Measurements from ENCODE around the gene TNFSF12.

The TNFSF12 gene, protein sequence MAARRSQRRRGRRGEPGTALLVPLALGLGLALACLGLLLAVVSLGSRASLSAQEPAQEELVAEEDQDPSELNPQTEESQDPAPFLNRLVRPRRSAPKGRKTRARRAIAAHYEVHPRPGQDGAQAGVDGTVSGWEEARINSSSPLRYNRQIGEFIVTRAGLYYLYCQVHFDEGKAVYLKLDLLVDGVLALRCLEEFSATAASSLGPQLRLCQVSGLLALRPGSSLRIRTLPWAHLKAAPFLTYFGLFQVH

DNA sequence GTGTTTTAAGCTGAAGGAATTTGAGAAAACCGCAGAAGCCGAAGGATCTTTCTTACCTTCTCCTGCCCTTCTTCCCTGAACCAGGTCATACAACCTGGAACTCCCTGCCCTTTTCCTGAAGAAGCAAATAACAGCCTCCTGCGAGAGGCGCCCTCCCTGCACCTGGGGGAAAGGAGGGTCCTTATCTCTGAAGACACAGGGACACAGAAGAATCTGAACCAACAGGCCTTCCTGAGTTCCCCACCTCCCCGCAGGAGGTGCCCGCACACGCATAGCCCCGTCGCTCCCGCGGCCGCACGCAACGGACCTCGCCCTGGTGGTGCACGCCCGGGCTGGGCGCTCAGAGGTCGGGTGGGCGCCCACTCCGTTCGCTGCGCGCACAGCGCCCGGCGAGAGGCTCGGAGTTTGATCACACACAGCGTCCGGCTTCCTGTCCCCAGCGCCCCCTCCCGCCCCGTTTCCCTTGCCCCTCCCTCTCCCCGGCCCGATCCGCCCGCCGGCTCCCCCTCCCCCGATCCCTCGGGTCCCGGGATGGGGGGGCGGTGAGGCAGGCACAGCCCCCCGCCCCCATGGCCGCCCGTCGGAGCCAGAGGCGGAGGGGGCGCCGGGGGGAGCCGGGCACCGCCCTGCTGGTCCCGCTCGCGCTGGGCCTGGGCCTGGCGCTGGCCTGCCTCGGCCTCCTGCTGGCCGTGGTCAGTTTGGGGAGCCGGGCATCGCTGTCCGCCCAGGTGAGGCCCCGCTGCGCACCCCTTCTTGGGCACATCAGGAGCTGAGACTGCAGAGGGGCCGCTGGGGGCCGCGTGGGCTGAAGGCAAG is at the start of gene TNFSF12:
Gene TNFSF12, plus strand, starts transcription at position 474 of the 816 bp plus-strand sequence. Its CDS starts 96 bp downstream, at position 570.
- no peak for DNase-seq

DNA sequence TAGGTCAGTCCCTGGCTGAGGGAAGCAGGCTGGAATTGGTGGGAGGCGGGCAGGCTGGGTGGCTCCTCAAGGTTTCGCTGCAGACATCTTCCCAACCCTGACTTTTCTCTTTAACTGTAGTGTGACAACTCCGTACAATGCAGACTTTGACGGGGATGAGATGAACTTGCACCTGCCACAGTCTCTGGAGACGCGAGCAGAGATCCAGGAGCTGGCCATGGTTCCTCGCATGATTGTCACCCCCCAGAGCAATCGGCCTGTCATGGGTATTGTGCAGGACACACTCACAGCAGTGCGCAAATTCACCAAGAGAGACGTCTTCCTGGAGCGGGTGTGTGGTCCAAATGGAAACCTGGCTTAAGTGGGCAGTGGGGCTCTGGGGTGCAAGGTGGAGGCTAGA is 49.7 kb upstream of the TNFSF12 start:
- DNase-seq = no peak

DNA sequence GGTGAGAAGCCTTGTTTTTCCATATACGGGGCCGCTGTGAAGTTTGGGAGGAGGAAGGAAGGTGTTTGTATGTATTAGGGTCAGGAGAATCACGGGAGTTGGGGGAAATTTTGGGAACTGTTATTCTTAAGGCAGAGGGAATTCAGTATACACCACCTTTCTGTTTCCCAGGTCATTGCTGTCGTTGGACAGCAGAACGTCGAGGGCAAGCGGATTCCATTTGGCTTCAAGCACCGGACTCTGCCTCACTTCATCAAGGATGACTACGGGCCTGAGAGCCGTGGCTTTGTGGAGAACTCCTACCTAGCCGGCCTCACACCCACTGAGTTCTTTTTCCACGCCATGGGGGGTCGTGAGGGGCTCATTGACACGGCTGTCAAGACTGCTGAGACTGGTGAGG is 47.1 kb upstream of the TNFSF12 start:
- DNase-seq = no peak

DNA sequence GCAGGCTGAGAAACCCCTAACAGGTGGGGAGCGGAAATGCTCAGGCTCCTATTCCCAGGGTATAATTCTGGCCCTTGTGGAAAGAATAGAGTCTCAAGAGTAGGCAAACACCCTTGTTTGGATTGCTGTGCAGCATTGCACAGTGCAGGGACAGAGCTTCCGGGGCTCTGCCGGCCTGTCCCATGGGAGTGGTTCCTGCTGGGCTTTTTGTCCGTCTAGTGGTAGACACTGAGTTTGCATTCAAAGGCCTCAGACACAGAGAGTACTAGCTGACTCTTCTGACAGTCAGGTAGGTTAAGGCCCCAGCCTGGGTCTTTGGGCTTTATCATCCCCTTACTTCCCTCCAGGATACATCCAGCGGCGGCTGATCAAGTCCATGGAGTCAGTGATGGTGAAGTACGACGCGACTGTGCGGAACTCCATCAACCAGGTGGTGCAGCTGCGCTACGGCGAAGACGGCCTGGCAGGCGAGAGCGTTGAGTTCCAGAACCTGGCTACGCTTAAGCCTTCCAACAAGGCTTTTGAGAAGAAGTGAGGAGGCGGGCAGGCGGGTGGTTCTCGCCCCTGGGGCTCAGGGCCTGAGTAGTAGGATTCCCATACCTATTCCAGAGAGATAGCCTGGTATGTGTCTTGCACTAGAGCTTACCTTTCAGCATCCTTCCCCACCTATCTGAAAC is 46.5 kb upstream of the TNFSF12 start:
- DNase-seq = no peak

DNA sequence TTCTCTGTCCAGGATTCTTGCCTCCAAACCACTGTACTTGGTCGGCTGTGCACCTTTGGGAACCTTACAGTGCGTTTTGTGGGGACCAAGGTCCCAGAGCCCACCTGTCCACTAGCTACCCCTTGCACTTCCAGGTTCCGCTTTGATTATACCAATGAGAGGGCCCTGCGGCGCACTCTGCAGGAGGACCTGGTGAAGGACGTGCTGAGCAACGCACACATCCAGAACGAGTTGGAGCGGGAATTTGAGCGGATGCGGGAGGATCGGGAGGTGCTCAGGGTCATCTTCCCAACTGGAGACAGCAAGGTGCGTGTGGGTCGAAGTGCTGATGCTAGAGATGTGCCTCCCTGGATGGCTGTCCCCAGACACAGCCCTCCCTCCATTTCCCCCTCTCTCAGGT is 45.9 kb upstream of the TNFSF12 start:
- DNase-seq = no peak

DNA sequence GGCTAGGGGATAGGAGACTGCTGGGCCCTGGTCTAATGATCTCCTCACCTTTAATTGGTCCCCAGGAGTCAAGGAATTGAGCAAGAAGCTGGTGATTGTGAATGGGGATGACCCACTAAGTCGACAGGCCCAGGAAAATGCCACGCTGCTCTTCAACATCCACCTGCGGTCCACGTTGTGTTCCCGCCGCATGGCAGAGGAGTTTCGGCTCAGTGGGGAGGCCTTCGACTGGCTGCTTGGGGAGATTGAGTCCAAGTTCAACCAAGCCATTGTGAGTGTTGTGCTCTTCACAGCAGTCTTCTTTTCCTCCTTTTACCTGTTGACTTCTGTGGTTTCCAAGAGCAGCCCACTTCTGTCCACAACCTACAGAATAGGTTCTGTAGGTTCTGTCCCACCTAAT is 45.3 kb upstream of the TNFSF12 start:
- DNase-seq = no peak

DNA sequence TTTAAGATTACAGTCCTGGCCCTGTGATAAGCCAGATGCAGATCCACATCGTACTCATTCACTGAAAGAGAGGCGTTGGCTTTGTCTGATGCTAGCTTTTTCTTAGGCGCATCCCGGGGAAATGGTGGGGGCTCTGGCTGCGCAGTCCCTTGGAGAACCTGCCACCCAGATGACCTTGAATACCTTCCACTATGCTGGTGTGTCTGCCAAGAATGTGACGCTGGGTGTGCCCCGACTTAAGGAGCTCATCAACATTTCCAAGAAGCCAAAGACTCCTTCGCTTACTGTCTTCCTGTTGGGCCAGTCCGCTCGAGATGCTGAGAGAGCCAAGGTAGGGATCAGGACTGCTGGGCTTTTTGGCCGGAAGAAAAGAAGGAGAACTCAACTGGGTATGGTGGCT is 40.7 kb upstream of the TNFSF12 start:
- DNase-seq = no peak

DNA sequence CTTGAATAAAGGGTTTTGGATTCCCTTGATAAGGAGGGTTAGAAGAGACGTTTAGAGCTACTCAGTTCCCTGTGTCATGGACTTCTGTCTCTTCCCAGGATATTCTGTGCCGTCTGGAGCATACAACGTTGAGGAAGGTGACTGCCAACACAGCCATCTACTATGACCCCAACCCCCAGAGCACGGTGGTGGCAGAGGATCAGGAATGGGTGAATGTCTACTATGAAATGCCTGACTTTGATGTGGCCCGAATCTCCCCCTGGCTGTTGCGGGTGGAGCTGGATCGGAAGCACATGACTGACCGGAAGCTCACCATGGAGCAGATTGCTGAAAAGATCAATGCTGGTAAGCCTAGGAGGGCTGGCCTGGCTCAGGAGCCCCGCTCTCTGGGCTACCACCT is 40.0 kb upstream of the TNFSF12 start:
- no peak for DNase-seq

DNA sequence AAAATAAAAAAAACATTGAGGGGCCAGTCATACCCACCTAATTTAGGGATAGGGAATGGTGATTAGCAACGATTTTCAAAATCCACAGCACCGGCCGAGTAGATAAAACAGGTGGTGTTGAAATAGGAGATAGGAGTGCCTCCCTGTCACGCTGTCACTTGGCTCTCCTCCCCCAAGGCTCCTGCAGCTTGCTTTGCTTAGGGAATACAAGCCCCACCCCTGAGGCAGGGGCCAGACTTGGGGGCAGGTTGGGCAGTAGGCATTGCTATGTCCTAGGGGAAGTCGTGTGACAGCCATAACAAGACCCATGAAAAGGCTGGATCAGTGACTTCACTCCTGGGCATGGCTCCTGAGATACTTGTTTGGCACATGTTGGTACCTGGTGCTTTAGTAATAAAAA is 38.9 kb upstream of the TNFSF12 start:
- DNase-seq = no peak

DNA sequence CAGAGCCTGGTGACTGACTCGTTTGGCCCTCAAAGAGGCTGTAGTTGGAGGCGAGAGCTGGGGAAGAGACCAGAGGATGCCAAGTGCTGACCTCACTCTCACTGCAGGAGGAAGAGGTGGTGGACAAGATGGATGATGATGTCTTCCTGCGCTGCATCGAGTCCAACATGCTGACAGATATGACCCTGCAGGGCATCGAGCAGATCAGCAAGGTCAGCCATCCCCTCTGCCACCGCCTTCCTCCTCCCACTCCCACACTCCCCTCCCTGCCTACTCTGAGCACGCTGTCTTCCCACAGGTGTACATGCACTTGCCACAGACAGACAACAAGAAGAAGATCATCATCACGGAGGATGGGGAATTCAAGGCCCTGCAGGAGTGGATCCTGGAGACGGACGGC is 37.8 kb upstream of the TNFSF12 start:
- no peak for DNase-seq

DNA sequence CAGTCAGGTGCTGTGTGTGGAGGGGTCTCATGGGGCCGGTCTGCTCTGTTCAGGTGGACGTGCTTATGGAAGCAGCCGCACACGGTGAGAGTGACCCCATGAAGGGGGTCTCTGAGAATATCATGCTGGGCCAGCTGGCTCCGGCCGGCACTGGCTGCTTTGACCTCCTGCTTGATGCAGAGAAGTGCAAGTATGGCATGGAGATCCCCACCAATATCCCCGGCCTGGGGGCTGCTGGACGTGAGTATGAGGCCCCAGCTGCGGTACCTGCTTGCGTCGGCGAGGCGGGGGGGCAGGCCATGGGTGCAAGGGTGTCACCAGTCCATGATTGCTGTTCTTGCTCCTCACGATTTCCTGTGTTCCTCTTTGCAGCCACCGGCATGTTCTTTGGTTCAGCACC is 36.8 kb upstream of the TNFSF12 start:
- DNase-seq = no peak

DNA sequence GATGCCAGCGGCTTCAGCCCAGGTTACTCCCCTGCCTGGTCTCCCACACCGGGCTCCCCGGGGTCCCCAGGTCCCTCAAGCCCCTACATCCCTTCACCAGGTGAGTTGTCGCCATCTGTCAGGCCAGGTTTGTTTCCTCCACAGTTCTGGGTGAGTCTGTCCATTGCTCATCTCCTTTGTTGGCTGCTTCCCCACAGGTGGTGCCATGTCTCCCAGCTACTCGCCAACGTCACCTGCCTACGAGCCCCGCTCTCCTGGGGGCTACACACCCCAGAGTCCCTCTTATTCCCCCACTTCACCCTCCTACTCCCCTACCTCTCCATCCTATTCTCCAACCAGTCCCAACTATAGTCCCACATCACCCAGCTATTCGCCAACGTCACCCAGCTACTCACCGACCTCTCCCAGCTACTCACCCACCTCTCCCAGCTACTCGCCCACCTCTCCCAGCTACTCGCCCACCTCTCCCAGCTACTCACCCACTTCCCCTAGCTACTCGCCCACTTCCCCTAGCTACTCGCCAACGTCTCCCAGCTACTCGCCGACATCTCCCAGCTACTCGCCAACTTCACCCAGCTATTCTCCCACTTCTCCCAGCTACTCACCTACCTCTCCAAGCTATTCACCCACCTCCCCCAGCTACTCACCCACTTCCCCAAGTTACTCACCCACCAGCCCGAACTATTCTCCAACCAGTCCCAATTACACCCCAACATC is 35.9 kb upstream of the TNFSF12 start:
- DNase-seq = no peak

DNA sequence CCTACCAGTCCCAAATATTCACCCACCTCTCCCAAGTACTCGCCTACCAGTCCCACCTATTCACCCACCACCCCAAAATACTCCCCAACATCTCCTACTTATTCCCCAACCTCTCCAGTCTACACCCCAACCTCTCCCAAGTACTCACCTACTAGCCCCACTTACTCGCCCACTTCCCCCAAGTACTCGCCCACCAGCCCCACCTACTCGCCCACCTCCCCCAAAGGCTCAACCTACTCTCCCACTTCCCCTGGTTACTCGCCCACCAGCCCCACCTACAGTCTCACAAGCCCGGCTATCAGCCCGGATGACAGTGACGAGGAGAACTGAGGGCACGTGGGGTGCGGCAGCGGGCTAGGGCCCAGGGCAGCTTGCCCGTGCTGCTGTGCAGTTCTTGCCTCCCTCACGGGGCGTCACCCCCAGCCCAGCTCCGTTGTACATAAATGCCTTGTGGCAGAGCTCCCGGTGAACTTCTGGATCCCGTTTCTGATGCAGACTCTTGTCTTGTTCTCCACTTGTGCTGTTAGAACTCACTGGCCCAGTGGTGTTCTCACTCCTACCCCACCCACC is 34.9 kb upstream of the TNFSF12 start:
- no peak for DNase-seq

DNA sequence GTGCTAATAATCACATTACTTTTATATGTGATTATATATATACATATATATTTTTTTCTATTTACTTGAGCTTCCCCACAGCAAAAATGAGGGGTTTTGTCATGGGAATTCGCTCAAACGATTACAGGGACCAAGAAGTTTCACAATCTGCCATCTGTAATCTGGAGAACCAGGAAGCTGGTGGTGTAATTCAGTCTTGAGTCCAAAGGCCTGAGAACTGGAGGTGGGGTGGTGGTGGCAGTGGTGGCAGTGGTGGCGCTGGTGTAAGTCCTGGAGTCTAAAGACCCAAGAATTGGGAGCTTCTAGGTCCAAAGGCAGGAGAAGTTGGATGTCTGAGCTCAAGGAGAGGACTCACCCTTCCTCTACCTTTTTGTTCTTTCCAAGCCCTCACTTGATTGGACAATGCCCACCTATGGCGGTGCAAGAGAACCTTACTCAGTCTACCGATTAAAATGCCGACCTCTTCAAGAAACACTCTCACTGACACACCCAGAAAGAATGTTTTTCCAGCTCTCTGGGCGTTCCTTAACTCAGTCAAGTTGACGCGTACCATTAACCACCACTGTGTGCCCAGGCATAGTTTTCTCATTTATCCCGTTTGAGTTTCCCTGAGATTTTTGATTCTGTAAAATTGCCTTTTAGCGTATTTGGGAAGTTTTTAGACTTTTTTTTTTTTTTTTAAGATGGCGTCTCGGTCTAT is 32.8 kb upstream of the TNFSF12 start:
- DNase-seq = no peak

DNA sequence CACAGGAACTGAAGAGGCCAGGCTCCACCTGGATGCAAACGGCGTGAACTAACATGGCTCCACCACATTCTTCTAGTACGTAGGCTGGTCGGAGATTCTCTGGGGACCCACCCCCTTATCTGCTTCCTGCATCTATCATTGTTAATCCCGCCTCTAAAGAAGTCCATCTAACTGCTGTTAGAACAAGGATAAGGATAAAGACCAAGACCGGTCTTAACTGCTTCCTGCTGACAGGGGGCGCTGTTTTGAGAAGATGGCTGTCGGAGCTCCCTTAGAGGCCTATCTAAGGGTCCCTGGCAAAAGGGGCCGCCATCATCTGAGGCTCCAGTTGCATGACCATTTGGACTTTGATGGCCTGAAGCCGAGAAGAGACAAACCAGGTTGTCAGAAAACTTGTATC is 25.8 kb upstream of the TNFSF12 start:
- no peak for DNase-seq

DNA sequence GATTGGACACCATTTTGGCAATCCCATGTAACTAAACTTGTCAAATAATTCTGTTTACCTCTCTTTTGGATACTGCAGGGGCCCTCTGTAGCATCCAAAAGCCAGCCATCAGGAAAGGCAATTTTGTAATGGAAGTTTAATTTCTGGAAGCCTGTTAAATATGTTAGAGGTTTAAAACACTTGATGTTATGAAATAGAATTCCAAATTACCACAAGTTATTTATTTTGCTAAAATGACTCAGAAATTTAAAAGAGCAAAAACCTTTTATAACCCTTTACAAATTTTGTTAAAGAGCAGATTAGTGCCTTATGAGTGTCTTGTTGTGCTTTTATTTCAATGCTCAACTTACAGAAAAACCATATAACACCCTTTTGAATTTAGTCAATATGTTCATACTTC is 20.0 kb upstream of the TNFSF12 start:
- DNase-seq = no peak

DNA sequence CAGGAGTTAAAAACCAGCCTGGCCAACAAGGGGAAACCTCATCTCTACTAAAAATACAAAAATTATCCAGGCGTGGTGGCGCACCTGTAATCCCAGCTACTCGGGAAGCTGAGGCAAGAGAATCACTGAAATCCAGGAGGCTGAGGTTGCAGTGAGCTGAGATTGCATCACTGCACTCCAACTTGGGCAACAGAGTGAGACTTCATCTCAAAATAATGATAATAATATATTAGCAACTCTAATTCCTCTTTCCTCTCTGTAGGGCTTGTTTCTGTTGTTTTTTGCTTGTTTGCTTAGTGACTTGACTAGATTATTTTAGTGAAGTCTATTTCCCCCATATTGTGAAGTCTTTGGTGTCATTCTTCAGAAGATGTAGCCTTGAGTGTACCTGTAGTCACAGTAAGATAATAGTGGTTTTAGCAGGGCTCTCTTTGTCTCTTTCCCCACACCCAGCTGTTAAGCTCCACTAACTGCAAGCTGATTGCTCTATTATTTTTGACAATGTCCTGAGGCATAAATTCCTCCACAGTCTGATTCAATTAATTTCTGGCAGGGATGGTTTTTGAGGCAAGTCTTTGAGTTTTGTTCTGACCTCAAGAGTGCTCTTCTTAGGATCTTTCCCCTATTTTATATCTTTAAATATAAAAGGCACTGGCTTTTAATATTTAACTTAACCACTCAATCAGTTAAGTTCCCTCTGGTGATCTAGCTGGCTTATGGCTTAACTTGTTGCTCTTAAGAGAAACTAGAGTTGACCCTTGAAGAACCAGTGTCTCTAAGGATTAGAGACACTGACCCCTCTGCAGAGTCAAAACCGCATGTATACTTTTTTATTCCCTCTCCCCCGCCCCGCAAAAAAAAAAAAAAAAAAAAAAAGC is 18.6 kb upstream of the TNFSF12 start:
- no peak for DNase-seq

DNA sequence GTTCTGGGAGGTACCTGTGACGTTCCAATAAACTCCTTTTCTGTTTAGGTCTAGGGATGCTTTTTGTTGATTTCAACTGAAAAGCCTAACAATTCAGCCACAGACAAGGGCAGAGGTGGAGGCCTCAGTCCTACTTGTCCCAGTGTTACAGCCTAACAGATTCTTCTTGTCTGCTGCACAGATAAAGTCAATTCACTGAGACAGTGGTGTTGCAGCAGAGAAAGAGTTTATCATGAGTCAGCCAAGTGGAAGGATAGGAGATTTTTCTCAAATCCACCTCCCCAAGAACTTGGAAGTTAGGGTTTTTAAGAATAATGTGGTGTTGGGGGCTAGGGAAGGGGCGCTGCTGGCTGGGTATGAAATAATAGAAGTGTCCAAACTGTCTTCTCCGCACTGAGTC is 10.8 kb upstream of the TNFSF12 start:
- no peak for DNase-seq

DNA sequence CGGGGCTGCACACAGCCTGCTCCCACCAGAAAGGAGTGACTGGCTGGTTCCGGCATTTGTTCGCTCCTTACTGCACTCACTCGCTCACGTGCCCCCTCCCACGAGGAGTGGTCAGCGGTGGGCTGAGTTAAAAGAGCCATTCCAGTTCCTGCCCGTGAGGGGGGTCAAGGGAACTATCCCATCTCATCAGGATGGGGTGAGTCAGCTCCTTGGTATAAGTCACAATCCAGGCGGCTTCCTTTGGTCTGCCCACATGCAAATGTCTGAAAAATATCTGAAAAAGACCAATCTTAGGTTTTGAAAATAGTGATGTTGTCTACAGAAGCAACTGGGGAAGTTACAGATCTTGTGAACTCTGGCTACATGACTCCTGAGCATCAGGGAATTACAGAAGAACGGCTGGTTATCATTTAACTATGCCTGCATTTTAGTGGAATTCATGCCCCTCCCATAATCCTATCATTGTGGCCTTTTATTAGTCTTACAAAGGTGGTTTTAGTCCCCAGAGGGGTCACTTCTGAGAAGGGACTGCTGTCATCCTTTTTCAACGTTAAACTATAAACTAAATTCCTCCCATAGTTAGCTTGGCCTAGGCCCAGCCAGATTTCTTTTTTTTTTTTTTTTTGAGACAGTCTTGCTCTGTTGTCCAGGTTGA is 9.8 kb upstream of the TNFSF12 start:
- no peak for DNase-seq

DNA sequence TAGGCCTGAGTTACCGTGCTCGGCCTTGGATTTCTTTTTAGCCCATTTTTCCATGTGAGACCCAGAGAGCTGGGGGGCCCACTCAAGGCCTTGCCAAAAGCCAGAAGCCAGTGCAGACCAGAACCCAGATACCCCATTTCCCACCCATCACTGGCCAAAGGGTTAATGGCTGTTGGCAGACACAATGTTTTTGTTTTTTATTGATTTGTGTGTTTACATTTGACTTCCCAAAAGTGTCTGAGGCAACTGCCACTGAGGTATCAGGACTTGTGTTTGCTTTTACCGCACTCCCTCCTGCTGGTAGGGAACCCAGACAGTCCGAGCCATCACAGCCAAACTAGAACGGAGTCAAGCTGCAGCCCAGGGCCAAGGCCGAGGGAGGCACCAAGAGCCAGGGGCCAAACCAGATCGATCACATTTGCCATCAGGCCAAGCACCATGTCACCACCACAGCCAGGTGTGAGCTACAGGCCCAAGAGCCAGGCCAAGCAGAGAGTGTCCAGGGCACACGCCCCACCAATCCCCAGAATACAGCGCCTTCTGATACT is 7.7 kb upstream of the TNFSF12 start:
- DNase-seq = no peak

DNA sequence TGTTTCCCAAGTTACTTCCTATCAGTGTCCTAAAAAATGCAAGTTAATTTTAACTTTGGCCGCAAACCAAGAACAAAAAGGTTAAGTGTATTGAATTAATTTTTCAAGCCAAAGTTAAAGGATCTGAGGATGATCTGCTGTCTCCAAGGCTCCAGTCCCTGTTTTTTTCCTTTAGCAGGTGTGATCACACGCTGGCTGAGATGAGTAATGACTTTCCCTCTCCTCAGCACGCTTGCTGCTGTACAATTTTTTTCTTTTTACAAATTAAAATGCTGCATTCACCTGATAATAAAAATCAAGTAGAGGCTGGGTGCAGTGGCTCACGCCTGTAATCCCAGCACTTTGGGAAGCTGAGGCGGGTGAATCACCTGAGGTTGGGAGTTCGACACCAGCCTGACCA is 3.9 kb upstream of the TNFSF12 start:
- no peak for DNase-seq
